ENCODE measurements around the gene LRRC74A. TPM values are rescaled to one million over a fixed set of nuclear protein-coding genes. Genes with fewer than 3 reads are reported as not detected.

The LRRC74A gene
- polyA plus RNA-seq, 1 donor (not counting 4 experiments of a cell fraction or from before 2014, with no cell fraction given), result not detected

DNA sequence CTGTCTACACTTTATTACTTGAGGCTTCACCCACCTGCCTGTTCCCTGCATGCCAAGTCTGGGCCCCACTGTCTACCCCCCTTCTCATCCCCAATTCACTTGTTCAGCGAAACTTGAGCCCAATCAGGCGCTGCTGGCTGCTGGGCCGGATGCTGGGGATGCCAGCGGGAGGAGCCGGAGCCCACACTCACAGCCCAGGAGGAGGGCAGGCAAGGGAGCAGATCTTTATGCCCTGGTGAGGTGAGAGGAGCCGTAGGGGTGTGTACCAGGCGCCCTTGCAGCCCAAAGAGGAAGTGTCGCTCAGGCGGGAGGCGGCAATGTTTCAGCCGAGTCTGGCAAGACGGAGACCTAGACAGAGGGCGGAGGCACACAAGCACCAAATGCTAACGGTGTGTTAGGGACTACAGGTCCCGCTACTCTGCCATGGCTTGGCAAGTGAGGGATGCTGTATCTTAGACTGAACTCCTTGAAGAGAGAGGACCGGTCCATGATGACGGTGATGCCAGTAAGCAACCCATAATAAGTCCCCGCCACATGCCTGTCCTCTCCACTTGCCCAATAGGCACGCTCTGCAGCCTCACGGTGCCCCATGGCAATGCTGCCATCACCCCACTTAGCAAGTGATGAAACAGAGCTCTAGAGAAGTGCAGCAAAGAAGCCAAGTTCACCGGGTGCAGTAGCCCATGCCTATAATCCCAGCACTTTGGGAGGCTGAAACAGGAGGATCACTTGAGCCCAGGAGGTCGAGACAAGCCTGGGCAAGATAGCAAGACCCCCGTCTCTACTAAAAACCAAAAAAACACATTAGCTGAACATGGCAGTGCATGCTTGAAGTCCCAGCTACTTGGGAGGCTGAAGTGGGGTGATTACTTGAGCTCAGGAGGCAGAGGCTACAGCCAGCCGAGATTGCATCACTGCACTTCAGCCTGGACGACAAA, 41.6 kb downstream of the LRRC74A start:
- FAIRE-seq (no peak), DNase-seq (ENCODE audit: low read depth, low spot score) (no peak)
- H3K36me3 ChIP-seq (ENCODE audit: control insufficient read depth in 2 of 2, extremely low read depth in 1 of 2, insufficient read depth in 2 of 2, low read length in 2 of 2), result no peaks in the 10 kb centered on the region
- peak overlapping the region; percentile 46 for H2AFZ ChIP-seq (ENCODE audit: control insufficient read depth, low read length)
- no peaks in the 10 kb centered on the region for H3K79me2 ChIP-seq (ENCODE audit: control insufficient read depth, insufficient read depth, low read length)
- H3K9ac ChIP-seq (ENCODE audit: control insufficient read depth, extremely low read depth, insufficient read depth, low read length), result no peak overlapping the region
- no peaks in the 10 kb centered on the region for H3K4me1 ChIP-seq (ENCODE audit: control insufficient read depth, extremely low read depth, insufficient read depth, low read length)
- H3K9me3 ChIP-seq (ENCODE audit: control insufficient read depth, low read depth, low read length), result no peaks in the 10 kb centered on the region
- no peak overlapping the region for H3K4me3 ChIP-seq (ENCODE audit: control insufficient read depth in 2 of 3, extremely low read depth in 1 of 3, insufficient read depth in 2 of 3, low read depth in 1 of 3, low read length in 3 of 3)
- dilution Hi-C loops (cut with MboI; ENCODE audit: extremely low pct_ligation_motif_present, low sequenced_read_pairs), result no loop called here
- H3K27ac ChIP-seq (ENCODE audit: control insufficient read depth, insufficient read depth, low read length), result no peak overlapping the region
- H4K20me1 ChIP-seq (ENCODE audit: control insufficient read depth, extremely low read depth, insufficient read depth, low read length), result no peaks in the 10 kb centered on the region
- peaks cover 5% of the 10 kb centered on the region for H3K27me3 ChIP-seq (ENCODE audit: control insufficient read depth, extremely low read depth, insufficient read depth, low read length)
- H3K9me1 ChIP-seq (ENCODE audit: control insufficient read depth, extremely low read depth, insufficient read depth, low read length), result no peaks in the 10 kb centered on the region
- TF ChIP-seq, protein P1, sequence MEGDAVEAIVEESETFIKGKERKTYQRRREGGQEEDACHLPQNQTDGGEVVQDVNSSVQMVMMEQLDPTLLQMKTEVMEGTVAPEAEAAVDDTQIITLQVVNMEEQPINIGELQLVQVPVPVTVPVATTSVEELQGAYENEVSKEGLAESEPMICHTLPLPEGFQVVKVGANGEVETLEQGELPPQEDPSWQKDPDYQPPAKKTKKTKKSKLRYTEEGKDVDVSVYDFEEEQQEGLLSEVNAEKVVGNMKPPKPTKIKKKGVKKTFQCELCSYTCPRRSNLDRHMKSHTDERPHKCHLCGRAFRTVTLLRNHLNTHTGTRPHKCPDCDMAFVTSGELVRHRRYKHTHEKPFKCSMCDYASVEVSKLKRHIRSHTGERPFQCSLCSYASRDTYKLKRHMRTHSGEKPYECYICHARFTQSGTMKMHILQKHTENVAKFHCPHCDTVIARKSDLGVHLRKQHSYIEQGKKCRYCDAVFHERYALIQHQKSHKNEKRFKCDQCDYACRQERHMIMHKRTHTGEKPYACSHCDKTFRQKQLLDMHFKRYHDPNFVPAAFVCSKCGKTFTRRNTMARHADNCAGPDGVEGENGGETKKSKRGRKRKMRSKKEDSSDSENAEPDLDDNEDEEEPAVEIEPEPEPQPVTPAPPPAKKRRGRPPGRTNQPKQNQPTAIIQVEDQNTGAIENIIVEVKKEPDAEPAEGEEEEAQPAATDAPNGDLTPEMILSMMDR (optimal IDR thresholded peaks at IDR 0.05 in 1 of 3, IDR thresholded peaks at IDR 0.05 in 1 of 3, conservative IDR thresholded peaks at IDR 0.05 in 1 of 3; ENCODE audit: extremely low read depth in 1 of 3, insufficient read depth in 2 of 3, low read length in 3 of 3), result no peak
- no peak for TF ChIP-seq EZH2 (IDR thresholded peaks at IDR 0.05; ENCODE audit: low read length)
- no peak overlapping the region for H3K4me2 ChIP-seq (ENCODE audit: control insufficient read depth, extremely low read depth, insufficient read depth, low read depth, low read length)

DNA sequence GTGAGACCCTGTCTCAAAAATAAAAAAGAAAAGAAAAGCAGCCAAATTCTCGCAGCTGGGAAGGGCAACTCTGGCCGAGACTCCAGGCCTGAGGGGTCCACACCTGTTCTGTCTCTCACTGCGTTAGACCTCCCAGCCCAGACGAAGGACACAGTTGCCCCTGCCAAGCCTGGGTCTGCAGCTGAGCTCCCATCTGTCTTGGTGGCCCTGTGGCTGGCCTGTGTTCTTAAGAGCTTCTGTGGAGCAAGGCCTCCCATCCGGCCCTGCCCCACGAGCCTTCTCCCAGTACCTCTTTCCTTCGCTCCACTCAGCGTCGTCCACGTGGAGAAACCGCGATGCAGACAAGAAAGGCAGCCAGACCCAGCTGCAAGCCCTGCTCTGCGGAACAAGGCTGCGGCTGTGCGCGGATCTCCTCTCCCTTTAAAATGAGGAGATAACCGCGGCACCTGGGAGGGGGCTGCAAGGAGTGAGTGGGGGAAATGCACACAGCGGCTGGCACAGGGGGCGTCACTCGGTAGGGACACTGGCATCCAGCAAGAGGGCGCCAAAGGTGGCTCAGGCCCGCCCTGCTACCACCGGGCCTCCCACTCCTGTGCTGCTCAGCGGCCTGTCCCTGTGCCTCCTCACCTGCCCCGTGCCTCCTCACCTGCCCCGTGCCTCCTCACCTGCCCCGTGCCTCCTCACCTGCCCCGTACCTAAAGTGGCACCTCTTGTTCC, 42.4 kb downstream of the LRRC74A start:
- dilution Hi-C loops (cut with MboI; ENCODE audit: extremely low pct_ligation_motif_present, low sequenced_read_pairs), result no loop called here
- Histone ChIP-seq H2AFZ (ENCODE audit: control insufficient read depth, low read length) (no peak overlapping the region), H3K27ac (ENCODE audit: control insufficient read depth, insufficient read depth, low read length) (no peak overlapping the region), H3K4me2 (ENCODE audit: control insufficient read depth, extremely low read depth, insufficient read depth, low read depth, low read length) (no peak overlapping the region), H4K20me1 (ENCODE audit: control insufficient read depth, extremely low read depth, insufficient read depth, low read length) (no peaks in the 10 kb centered on the region), H3K36me3 (ENCODE audit: control insufficient read depth in 2 of 2, extremely low read depth in 1 of 2, insufficient read depth in 2 of 2, low read length in 2 of 2) (no peaks in the 10 kb centered on the region), H3K9me3 (ENCODE audit: control insufficient read depth, low read depth, low read length) (no peaks in the 10 kb centered on the region), H3K4me1 (ENCODE audit: control insufficient read depth, extremely low read depth, insufficient read depth, low read length) (no peaks in the 10 kb centered on the region), H3K79me2 (ENCODE audit: control insufficient read depth, insufficient read depth, low read length) (no peaks in the 10 kb centered on the region), H3K9me1 (ENCODE audit: control insufficient read depth, extremely low read depth, insufficient read depth, low read length) (no peaks in the 10 kb centered on the region), H3K9ac (ENCODE audit: control insufficient read depth, extremely low read depth, insufficient read depth, low read length) (no peak overlapping the region), H3K27me3 (ENCODE audit: control insufficient read depth, extremely low read depth, insufficient read depth, low read length) (peaks cover 5% of the 10 kb centered on the region), H3K4me3 (ENCODE audit: control insufficient read depth in 2 of 3, extremely low read depth in 1 of 3, insufficient read depth in 2 of 3, low read depth in 1 of 3, low read length in 3 of 3) (no peak overlapping the region)
- FAIRE-seq (no peak), DNase-seq (ENCODE audit: low read depth, low spot score) (no peak)
- TF ChIP-seq, protein P1 (optimal IDR thresholded peaks at IDR 0.05 in 1 of 3, IDR thresholded peaks at IDR 0.05 in 1 of 3, conservative IDR thresholded peaks at IDR 0.05 in 1 of 3; ENCODE audit: extremely low read depth in 1 of 3, insufficient read depth in 2 of 3, low read length in 3 of 3), result no peak

All from keratinocyte (primary cell).